Gastrocnemius medialis (tissue), 4 donors: ENCODE measurements around the gene IRF7.

Experiments used
- POLR2A ChIP-seq, 2 donors: fragments of 450-650 bp; IDR thresholded peaks; one replicate each; pipeline ENCODE4 v1.6.1; 2017; ENCODE audit warnings: antibody characterized with exemption in 2 of 2, mild to moderate bottlenecking in 2 of 2, moderate library complexity in 2 of 2
- TF ChIP-seq, protein P1 (sequence below), 5 experiments: fragments of 450-650 bp in 3 of 5; fragments of 200-600 bp in 2 of 5; sonication (generic) in 2 of 5; IDR thresholded peaks in 4 of 5; conservative IDR thresholded peaks in 1 of 5; 1 replicate in 4 of 5; 2 replicates in 1 of 5; pipeline ENCODE4 v1.5.1; 2016 to 2019; ENCODE audit warnings: antibody characterized with exemption in 5 of 5, mild to moderate bottlenecking in 3 of 5, moderate library complexity in 3 of 5

DNA sequence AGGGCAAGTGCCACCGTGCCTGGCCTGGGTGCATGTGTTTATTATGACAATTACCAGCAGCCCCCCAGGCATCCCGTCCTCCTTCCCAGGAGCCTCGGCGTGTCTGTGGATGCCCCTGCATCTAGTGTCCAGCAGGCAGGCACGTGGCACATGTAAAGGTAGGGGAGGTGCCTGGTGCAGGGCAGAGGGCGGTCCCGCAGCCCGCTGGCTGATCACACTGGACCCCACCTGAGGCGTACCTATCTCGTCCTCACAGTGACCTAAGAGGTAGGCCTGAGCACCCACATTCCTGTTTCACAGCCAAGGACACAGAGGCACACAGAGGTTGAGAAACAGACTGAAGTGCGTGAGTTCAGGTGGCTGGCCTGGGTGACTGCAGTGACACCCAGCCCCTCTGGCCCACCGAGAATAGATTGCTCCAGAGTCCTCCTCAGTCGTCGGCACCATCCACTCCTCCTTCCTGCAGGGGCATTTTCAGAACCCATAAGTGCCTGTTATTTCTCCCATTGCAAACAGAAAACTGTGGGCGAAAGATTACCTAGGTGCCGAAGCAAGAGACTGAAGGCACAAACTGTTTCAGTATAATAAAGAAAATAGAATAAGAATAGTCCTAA is 42.5 kb downstream of the IRF7 start:
- TF ChIP-seq, protein P1, sequence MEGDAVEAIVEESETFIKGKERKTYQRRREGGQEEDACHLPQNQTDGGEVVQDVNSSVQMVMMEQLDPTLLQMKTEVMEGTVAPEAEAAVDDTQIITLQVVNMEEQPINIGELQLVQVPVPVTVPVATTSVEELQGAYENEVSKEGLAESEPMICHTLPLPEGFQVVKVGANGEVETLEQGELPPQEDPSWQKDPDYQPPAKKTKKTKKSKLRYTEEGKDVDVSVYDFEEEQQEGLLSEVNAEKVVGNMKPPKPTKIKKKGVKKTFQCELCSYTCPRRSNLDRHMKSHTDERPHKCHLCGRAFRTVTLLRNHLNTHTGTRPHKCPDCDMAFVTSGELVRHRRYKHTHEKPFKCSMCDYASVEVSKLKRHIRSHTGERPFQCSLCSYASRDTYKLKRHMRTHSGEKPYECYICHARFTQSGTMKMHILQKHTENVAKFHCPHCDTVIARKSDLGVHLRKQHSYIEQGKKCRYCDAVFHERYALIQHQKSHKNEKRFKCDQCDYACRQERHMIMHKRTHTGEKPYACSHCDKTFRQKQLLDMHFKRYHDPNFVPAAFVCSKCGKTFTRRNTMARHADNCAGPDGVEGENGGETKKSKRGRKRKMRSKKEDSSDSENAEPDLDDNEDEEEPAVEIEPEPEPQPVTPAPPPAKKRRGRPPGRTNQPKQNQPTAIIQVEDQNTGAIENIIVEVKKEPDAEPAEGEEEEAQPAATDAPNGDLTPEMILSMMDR (IDR thresholded peaks at IDR 0.05 in 4 of 5, conservative IDR thresholded peaks at IDR 0.05 in 1 of 5): no peak
- no peak for TF ChIP-seq POLR2A (IDR thresholded peaks at IDR 0.05)
